Astrocyte (in vitro differentiated cells and primary cell): ENCODE results near the gene TGM6. TPM values are rescaled to one million over a fixed set of nuclear protein-coding genes. Genes with fewer than 3 reads are reported as not detected.

Experiments
- DNase-seq: peaks from one replicate; pipeline ENCODE4 v3.0.0-alpha.2; 2010; ENCODE audit warnings: low read depth
- FAIRE-seq: peaks from 2 replicates; lab custom pipeline; 2011; peaks lifted over from hg19 to GRCh38; lab: Jason Lieb, UNC
- H2AFZ ChIP-seq: 2 replicates; pipeline ENCODE4 v1.6.0; 2012; ENCODE audit warnings: low read depth, low read length, inconsistent platforms
- H3K27ac ChIP-seq: 2 replicates; pipeline ENCODE4 v1.5.1; 2011; ENCODE audit warnings: low read depth, low read length, inconsistent platforms
- H3K27me3 ChIP-seq: 2 replicates; pipeline ENCODE4 v1.6.0; 2011; ENCODE audit warnings: low read length, inconsistent platforms; ENCODE audit not compliant: insufficient read depth
- H3K36me3 ChIP-seq: 2 replicates; pipeline ENCODE4 v1.5.1; 2011; ENCODE audit warnings: low read length, inconsistent platforms; ENCODE audit not compliant: insufficient read depth
- H3K4me1 ChIP-seq: 2 replicates; pipeline ENCODE4 v1.5.1; 2011; ENCODE audit warnings: low read length, inconsistent platforms; ENCODE audit not compliant: insufficient read depth
- H3K4me2 ChIP-seq: 2 replicates; pipeline ENCODE4 v1.6.0; 2012; ENCODE audit warnings: low read length, inconsistent platforms
- H3K4me3 ChIP-seq: 2 replicates; pipeline ENCODE4 v1.5.1; 2011; ENCODE audit warnings: low read depth, mild to moderate bottlenecking, low read length, inconsistent platforms; ENCODE audit not compliant: insufficient read depth
- H3K79me2 ChIP-seq: 2 replicates; pipeline ENCODE4 v1.6.0; 2012; ENCODE audit warnings: mild to moderate bottlenecking, low read length, inconsistent platforms; ENCODE audit not compliant: insufficient read depth
- H3K9ac ChIP-seq: 2 replicates; pipeline ENCODE4 v1.6.0; 2012; ENCODE audit warnings: mild to moderate bottlenecking, low read length, inconsistent platforms
- H3K9me3 ChIP-seq: 2 replicates; pipeline ENCODE4 v1.5.1; 2012; ENCODE audit warnings: low read depth, mild to moderate bottlenecking, low read length, inconsistent platforms; ENCODE audit not compliant: insufficient read depth
- H4K20me1 ChIP-seq: 2 replicates; pipeline ENCODE4 v1.6.0; 2012; ENCODE audit warnings: low read length, inconsistent platforms; ENCODE audit not compliant: insufficient read depth
- H3K27ac Mint-ChIP-seq: one replicate; pipeline ENCODE4 v1.8.0; 2021; ENCODE audit warnings: mild to moderate bottlenecking, mixed read lengths; ENCODE audit not compliant: unreplicated experiment
- H3K27me3 Mint-ChIP-seq: one replicate; pipeline ENCODE4 v1.8.0; 2021; ENCODE audit warnings: low read depth, mixed read lengths; ENCODE audit not compliant: unreplicated experiment
- H3K36me3 Mint-ChIP-seq: one replicate; pipeline ENCODE4 v1.8.0; 2021; ENCODE audit warnings: low read depth, mixed read lengths; ENCODE audit not compliant: unreplicated experiment
- H3K4me1 Mint-ChIP-seq: one replicate; pipeline ENCODE4 v1.8.0; 2021; ENCODE audit warnings: low read depth, mixed read lengths; ENCODE audit not compliant: unreplicated experiment
- H3K4me3 Mint-ChIP-seq: one replicate; pipeline ENCODE4 v1.8.0; 2021; ENCODE audit warnings: mild to moderate bottlenecking, moderate library complexity, mixed read lengths; ENCODE audit not compliant: unreplicated experiment
- H3K9me3 Mint-ChIP-seq: one replicate; pipeline ENCODE4 v1.8.0; 2021; ENCODE audit warnings: mild to moderate bottlenecking, mixed read lengths; ENCODE audit not compliant: unreplicated experiment
- CTCF ChIP-seq: IDR thresholded peaks from 2 replicates; pipeline ENCODE4 v1.5.1; 2011; ENCODE audit warnings: low read depth, mild to moderate bottlenecking, inconsistent platforms, low read length, moderate library complexity; ENCODE audit not compliant: insufficient read depth
- EZH2 ChIP-seq: IDR thresholded peaks from 2 replicates; pipeline ENCODE4 v1.6.1; 2012; ENCODE audit warnings: mild to moderate bottlenecking, low read length, inconsistent platforms; ENCODE audit not compliant: insufficient read depth
- total RNA-seq: library from RNA; stranded (reverse); gene quantifications from 2 replicates; pipeline ENCODE4 v1.2.1, GENCODE V29; 2021

Gene TGM6
- total RNA-seq, 1 donor from 2014 or later, result not detected

- Mint-ChIP-seq H3K27me3 (no peaks in the 10 kb centered on the region), H3K4me1 (peaks cover 20% of the 10 kb centered on the region), H3K4me3 (peak within 1 kb of the TSS; percentile 95), H3K36me3 (peaks cover 9% of the 10 kb centered on the region), H3K27ac (peak within 1 kb of the TSS; percentile 94), H3K9me3 (no peaks in the 10 kb centered on the region)
- Histone ChIP-seq H2AFZ (peak within 1 kb of the TSS; percentile 64), H3K79me2 (peaks cover 50% of the 10 kb centered on the region), H3K27me3 (no peaks in the 10 kb centered on the region), H3K27ac (peak within 1 kb of the TSS; percentile 95), H4K20me1 (peaks cover 44% of the 10 kb centered on the region), H3K4me3 (peak within 1 kb of the TSS; percentile 90), H3K9me3 (no peaks in the 10 kb centered on the region), H3K4me2 (peak within 1 kb of the TSS; percentile 89), H3K4me1 (peaks cover 8% of the 10 kb centered on the region), H3K9ac (peak within 1 kb of the TSS; percentile 99), H3K36me3 (peaks cover 18% of the 10 kb centered on the region)
- peak; percentile 63 for FAIRE-seq
- TF ChIP-seq CTCF (no peak), EZH2 (no peak)
- DNase-seq, result peak; percentile 99
These were observed 89.9 kb downstream of the TGM6 start, which contains the start of gene SNRPB for GRCh38 chr20:2470423-2471193. TSS of gene SNRPB (minus strand) at chr20:2470789. CDS start at chr20:2470690, 99 bp downstream.

GRCh38 chr20:2473516-2473915, 92.8 kb downstream of the TGM6 start:
- no peak overlapping the region for H3K4me2 ChIP-seq
- H3K9me3 ChIP-seq, result no peaks in the 10 kb centered on the region
- no peaks in the 10 kb centered on the region for H3K36me3 ChIP-seq
- Mint-ChIP-seq H3K27me3 (no peaks in the 10 kb centered on the region), H3K4me1 (peaks cover 7% of the 10 kb centered on the region), H3K27ac (no peak overlapping the region), H3K36me3 (peaks cover 4% of the 10 kb centered on the region), H3K4me3 (no peak overlapping the region), H3K9me3 (no peaks in the 10 kb centered on the region)
- peaks cover 21% of the 10 kb centered on the region for H3K79me2 ChIP-seq
- peak; percentile 88 for DNase-seq
- H3K27ac ChIP-seq, result no peak overlapping the region
- H3K27me3 ChIP-seq, result no peaks in the 10 kb centered on the region
- H3K9ac ChIP-seq, result no peak overlapping the region
- TF ChIP-seq CTCF (no peak), EZH2 (no peak)
- peaks cover 8% of the 10 kb centered on the region for H3K4me1 ChIP-seq
- H2AFZ ChIP-seq, result no peak overlapping the region
- H3K4me3 ChIP-seq, result no peak overlapping the region
- peaks cover 15% of the 10 kb centered on the region for H4K20me1 ChIP-seq
- no peak for FAIRE-seq
